Measurements from ENCODE around the gene DEFB125.
A peak's percentile ranks its signal among the peaks of the same experiment; 100 is the strongest.
"Not testable (repeated sequence)": the region's sequence is repeated elsewhere in the genome, so short reads cannot be mapped to it uniquely, and the experiment has no call there.

DEFB125 gene, protein sequence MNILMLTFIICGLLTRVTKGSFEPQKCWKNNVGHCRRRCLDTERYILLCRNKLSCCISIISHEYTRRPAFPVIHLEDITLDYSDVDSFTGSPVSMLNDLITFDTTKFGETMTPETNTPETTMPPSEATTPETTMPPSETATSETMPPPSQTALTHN

DNA sequence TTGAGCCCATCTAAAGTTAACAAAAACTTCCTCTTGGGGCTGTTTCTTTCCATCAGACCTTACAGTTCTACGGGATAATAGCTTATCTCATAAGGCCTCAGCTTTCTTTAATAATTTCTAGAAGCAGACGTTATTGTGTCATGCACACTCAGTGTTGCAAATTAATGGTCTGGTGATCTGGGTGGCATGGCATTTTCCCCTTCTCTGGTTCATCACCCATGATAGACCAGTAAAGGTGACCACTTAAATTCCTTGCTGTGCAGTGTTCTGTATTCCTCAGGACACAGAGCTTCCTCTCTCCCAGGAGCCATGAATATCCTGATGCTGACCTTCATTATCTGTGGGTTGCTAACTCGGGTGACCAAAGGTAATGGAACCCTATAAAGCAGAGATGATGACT lies at the start of gene DEFB125:
TSS of gene DEFB125 (plus strand) at position 272 of the 400 bp plus-strand sequence. CDS start at position 310, 38 bp downstream.
- DNase-seq: no peak

DNA sequence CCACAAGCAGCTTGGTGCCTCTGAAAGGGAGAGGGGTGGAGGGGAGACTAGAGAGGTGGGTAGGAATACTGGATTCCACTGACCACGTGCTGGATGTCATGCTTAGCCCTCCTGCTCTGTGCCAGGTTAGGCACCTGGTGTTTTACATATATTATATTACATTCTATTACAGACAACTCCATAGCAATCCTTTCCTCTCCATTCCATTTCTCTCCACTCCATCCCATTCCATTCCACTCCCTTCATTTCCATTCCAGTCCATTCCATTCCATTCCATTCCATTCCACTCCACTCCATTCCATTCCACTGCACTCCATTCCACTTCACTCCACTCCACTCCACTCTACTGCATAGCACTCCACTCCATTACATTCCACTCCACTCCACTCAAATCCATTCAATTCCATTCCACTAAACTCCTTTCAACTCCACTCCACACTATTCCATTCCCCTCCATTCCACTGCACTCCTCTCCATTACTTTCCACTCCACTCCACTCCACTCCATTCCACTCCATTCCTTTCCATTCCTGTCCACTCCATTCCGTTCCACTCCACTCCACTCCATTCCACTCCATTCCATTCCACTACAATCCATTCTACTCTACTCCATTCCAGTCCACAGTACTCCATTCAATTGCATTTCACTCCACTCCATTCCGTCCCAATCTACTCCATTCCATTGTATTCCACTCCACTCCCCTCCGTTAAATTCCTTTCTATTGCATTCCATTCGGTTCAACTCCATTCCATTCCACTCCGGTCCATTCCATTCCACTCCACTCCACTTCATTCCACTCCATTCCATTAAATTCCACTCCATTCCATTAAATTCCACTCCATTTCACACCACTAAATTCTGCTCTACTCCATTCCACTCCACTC lies 27.2 kb upstream of the DEFB125 start:
- no peak for DNase-seq

DNA sequence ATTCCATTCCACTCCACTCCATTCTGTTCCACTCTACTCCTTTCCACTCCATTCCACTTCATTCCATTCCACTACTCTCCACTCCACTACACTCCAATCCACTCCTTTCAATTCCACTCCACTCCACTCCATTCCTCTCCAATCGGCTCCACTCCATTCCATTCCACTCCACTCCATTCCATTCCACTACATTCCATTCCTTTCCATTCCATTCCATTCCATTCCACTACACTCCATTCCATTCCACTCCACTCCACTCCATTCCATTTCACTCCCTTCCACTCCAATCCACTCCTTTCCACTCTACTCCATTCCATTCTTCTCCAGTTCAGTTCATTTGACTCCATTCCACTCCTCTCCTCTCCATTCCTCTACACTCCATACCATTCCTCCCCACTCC lies 26.2 kb upstream of the DEFB125 start:
- no peak for DNase-seq

DNA sequence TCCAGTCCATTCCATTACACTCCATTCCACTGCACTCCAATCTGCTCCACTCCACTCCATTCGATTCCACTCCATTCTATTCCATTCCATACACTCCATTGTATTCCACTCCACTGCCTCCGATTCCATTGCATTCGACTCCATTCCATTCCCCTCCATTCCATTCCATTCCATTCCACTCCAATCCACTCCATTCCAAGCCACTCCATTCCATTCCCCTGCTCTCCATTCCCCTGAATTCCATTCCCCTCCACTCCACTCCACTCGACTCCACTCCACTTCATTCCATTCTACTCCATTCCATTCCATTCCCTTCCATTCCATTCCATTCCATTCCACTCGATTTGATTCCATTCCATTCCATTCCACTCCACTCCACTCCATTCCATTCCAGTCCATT lies 25.7 kb upstream of the DEFB125 start:
- DNase-seq: no peak

DNA sequence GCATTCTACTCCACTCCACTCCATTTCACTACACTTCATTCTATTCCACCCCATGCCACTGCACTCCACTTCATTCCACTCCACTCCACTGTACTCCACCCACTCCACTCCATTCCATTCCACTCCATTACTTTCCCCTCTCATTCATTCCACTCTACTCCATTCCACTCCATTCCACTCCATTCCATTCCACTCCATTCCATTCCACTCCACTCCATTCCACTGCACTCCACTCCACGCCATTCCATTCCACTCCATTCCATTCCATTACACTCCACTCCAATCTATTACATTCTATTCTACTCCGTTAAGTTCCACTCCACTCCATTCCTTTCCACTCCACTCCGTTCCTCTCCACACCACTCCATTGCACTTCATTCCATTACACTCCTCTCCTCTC lies 25.0 kb upstream of the DEFB125 start:
- no peak for DNase-seq

DNA sequence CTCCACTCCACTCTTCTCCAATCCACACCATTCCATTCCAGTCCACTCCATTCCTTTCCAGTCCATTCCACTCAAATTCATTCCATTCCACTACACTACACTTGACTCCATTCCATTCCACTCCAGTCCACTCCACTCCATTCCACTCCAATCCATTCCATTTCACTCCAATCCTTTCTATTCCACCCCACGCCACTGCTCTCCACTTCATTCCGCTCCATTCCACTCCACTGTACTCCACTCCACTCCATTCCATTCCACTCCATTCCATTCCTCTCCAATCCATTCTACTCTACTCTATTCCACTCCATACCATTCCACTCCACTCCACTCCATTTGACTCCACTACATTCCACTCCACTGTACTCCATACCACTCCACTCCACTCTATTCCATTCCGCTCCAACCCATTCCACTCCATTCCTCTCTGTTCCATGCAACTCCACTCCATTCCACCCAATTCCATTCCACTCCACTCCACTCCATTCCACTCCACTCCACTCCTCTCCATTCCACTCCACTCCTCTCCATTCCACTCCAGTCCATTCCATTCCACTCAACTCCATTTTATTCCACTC lies 23.4 kb upstream of the DEFB125 start:
- DNase-seq: no peak

DNA sequence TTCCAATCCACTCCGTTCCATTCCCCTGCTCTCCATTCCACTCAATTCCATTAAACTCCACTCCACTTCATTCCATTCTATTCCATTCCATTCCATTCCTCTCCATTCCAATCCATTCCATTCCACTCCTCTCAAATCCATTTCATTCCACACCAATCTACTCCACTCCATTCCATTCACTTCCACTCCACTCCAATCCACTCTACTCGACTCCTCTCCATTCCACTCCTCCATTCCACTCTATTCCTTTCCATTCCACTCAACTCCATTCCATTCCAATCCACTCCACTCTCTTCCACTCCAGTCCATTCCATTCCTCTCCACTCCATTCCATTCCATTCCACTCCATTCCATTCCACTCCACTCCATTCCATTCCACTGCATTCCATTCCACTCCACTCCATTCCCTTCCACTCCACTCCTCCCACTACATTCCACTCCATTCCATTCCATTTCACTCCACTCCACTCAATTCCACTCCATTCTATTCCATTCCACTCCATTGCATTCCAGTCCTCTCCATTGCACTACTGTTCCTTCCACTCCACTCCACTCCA lies 22.6 kb upstream of the DEFB125 start:
- no peak for DNase-seq

DNA sequence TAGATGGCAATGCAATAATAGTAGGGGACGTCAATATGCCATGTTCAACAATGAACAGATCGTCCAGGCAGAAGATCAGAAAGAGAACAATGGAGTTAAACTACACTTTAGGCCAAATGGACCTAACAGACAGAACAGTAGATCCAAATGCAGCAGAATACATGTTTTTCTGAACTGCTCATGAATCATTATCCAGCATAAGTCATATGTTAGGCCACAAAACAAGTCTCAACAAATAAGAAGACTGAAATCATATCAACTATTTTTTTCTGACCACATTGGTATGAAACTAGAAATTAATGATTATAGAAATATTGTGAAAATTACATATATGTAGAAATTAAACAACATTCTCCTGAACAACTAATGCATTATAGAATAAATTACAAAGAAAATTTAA lies 10.2 kb upstream of the DEFB125 start:
- no peak for DNase-seq

DNA sequence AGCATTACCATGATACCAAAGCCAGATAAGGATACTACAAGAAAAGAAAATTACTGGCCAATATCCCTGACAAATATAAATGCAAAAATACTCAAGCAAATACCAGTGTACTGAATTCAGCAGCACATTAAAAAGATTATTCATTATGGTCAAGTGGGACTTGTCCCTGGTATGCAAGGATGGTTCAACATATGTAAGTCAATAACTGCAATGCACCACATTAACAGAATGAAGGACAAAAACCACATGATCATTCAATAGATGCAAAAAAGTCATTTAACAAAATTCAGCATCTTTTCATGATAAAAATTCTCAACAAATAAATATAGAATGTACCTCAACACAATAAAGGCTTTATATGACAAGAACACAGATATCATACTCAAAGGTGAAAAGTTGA lies 9.1 kb upstream of the DEFB125 start:
- no peak for DNase-seq

DNA sequence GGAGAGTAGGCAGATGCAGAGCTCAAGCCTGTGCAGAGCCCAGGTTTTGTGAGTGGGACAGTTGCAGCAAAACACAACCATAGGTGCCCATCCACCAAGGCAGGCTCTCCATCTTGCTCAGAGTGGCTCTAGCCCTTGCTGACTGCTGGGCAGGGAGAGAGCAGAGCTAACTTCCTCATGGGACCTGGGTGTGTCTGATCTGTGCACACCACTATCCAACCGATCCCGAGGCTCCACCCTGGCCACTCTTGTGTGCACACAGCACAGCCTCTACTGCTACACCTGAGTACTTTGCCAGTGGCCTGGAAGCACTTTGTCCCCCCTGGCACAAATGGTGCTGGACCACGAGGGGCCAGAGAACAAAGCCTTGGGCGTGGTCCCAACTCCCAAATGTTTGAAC lies 7.9 kb upstream of the DEFB125 start:
- DNase-seq: peak; percentile 2

DNA sequence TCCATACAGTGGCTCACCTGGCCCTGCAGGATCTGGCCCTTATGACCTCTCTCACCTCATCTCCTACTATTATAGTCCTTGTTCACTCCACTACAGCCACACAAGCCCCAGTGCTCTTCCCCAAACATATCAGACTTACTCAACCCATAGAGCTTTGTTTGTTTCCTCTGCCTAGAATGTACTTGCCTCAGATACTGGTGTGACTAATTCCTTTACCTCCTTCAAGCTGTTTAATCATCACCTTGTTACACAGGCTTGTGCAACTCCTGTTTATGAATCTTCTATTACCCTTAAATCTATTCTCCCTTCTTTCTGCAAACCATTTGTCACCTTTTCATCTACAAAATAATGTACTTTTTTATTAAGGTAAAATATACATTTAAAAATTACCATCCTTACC lies 3.2 kb downstream of the DEFB125 start:
- no peak for DNase-seq

DNA sequence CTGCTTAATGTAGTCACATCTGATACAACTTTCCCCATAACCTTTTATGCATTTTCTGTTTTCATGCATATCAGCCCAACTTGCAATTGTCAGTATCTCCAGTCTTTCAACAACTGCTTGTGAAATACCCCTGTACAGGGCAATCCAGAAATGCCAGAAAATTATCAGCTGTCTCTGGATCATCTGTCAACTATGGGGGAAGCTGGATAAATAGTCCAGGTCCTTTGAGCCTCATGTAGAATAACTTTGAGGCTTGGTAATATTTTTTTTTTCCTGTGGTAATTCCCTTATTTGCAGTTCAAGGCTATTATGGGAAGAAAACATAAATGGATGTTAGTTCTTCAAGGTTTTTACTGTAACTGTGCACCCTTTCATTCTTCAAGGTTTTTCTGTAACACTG lies 6.2 kb downstream of the DEFB125 start:
- DNase-seq: no peak

DNA sequence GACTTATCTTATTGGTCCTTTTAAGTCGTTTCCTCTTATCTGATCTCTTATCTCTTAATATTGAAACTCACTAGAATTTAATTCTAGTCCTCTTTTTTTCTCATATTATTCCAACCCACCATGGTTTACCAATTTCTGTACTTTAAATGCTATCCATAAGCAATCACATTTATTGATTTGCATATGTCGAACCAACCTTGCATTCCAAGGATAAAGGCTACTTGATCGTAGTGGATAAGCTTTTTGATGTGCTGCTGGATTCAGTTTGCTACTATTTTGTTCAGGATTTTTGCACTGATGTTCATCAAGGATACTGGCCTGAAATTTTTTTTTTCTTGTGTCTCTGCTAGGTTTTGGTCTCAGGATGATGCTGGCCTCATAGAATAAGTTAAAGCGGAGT lies 7.7 kb downstream of the DEFB125 start:
- no peak for DNase-seq

DNA sequence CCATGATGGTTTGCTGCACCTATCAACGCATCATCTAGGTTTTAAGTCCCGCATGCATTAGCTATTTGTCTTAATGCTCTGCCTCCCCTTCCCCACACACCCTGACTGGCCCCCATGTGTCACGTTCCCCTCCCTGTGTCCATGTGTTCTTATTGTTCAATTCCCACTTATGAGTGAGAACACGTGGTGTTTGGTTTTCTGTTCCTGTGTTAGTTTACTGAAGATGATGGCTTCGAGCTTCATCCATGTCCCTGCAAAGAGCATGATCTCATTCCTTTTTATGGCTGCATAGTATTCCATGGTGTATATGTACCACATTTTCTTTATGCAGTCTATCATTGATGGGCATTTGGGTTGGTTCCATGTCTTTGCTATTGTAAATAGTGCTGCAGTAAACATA lies 10.2 kb downstream of the DEFB125 start:
- not testable (repeated sequence) for DNase-seq

DNA sequence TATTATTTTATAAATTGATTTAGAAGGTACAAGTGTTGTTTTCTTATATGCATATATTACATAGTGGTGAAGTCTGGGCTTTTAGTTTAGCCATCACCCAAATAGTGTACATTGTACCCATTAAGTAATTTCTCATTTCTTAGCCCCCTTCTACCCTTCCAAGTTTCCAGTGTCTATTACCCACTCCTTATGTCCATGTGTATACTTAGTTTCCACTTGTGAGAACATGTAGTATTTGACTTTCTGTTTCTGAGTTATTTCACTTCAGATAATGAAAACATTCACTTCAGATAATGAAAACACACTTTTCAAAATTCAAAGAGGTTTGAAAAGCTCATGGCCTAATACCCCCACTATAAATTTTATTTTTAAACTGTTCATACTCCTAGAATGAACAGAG lies 14.5 kb downstream of the DEFB125 start:
- no peak for DNase-seq

DNA sequence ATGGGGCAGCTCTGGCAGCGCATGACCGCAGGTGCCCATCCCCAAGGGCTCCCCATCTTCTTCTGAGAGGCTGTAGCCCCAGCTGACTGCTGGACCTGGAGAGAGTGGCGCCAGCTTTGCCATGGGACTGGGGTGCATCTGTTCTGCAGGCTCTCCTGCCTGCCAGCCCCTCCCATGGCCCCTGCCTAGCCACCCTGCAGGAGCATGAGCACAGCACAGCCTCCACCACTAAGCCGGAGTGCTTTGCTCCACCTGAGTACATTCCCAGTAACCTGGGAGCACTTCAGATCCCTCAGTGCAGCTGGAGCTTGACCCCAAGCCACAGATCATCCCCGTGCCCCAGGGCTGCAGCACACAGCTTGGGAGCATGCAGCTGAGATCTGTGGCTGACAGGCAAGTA lies 16.0 kb downstream of the DEFB125 start:
- DNase-seq: no peak

DNA sequence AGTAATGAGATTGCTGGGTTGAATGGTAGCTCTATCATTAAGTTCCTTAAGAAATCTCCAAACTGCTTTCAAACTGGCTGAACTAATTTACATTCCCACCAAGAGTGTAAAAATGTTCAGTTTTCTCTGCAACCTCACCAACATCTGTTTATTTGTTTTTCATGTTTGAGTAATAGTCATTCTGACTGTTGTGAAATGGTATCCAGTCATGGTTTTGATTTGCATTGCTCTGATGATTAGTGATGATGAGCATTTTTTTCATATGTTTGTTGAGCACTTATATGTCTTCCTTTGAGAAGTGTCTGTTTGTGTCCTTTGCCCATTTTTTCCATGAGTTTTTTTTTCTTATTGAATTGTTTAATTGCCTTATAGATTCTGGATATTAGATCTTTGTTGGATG lies 24.9 kb downstream of the DEFB125 start:
- no peak for DNase-seq

DNA sequence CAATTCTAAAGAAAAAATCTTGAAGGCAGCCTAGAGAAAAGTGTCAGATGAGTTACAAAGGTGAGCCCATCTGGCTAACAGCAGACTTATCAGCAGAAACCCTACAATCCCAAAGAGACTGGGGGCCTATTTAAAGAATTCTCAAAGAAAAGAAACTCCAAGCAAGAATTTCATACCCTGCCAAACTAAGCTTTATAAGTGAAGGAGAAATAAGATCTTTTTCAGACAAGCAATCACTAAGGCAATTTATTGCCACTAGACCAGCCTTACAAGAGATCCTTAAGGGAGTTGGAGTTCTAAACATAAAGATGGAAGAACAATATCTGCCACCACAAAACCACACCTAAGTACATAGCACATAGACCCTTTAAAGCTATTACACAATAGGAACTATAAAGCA lies 30.0 kb downstream of the DEFB125 start:
- DNase-seq: no peak

DNA sequence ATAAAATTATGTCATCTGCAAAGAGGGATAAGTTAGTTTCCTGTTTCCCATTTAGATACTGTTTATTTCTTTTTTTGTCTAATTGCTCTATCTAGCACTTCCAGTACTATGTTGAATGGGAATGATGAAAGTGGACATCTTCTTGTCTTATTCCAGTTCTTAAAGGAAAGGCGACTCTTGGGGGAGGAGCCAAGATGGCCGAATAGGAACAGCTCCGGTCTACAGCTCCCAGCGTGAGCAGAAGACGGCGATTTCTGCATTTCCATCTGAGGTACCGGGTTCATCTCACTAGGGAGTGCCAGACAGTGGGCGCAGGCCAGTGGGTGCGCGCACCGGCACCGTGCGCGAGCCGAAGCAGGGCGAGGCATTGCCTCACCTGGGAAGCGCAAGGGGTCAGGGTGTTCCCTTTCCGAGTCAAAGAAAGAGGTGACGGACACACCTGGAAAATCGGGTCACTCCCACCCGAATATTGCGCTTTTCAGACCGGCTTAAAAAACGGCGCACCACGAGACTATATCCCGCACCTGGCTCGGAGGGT lies 42.4 kb downstream of the DEFB125 start:
- DNase-seq: not testable (repeated sequence)

DNA sequence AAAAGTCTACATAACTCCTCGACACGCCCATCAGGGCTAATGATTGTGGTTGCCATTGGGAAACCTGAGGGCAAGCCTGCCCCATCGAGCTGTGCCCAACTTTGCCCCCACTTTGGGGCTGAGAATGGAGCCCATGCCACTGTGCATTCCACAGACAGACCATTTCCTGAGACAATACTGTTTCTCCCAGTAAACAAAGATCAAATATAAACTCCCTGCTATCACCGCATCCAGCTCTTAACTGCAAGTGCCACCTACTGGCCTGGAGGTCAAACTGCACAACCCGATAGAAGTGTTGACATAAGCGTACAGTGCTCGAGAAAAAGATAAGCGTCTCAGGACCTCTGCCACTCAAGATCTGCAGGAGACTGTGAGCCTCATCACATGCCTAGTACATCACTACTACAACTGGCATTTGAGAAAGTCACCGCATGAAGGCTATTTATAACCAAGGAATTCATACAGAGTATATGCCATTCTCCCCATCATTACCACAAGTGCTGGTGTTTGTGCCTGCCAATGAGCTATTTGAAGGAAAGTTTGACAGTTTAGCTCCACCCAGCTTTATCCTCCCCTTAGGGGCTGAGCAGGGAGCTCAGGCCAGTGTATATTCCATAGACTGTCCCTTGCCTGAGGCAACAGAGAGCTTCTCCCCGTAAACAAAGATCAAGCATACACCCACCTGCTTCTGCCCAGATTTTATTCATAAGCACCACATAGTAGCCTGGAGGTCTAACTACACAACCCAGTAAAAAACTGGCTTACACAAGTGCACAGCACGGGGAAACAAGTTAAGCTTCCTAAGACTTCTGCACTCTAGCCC lies 50.4 kb downstream of the DEFB125 start:
- DNase-seq: peak; percentile 58

DNA sequence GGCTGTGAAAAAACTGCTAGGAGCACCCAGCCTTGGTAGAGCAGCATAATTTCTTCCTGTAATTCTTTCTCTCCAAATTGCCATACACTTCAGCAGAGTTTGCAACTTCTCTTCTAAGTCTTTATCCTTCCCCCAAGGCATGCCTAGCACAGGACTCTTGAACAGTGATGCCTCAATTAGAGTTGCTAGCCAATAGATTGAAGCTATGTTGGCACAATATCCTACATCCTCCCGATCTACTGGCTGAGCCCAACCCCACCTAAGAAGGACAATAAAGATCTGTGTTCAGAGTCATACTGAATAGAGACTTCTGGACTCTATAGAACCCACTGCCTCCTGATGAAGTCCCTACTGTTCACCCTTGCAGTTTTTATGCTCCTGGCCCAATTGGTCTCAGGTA lies 54.8 kb downstream of the DEFB125 start, which contains the start of gene DEFB126:
TSS of gene DEFB126 (plus strand) at position 301 of the 400 bp plus-strand sequence. CDS start at position 340, 39 bp downstream.
- DNase-seq: no peak

DNA sequence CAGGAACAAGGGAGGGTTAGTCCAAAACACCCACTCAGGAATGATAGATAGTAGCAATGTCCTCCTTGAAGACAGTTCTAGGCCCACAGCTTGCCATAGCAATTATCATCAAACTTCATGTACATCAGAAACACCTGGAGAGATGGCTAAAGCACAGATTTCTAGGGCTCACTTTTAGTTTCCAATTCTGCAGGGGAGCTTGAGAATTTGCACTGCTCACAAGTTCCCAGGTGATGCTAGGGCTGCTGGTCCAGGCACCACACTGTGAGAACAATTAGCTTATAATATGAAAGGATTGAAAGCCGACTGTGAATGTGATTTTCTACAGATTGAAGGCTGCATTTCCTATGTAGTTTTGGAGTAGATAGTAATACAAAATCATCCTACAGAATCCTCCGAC lies 58.4 kb downstream of the DEFB125 start:
- no peak for DNase-seq

All from hematopoietic multipotent progenitor cell treated with erythropoietin and hydrocortisone succinate and interleukin-3 and kit ligand, for 4 days (in vitro differentiated cells).